A673 (cell line): ENCODE measurements around the gene PPHLN1. TPM values are rescaled to one million over a fixed set of nuclear protein-coding genes. Genes with fewer than 3 reads are reported as not detected.

ENCODE experiments used
- BruUV-seq: library from RNA; stranded (reverse); fragments of 400-500 nt; replicated peaks from 2 replicates; lab custom pipeline; 2021; lab: Mats Ljungman, UMichigan
- CTCF ChIA-PET: fragments of 300-600 bp; sonication (Branson Sonifier 250); formaldehyde crosslinking; loops from one replicate; lab custom pipeline; 2022; ENCODE audit warnings: antibody characterized with exemption; lab: Charles Lee
- POLR2A ChIA-PET: fragments of 300-600 bp; sonication (Branson Sonifier 250); formaldehyde crosslinking; loops from one replicate; lab custom pipeline; 2022; ENCODE audit warnings: antibody characterized with exemption; ENCODE audit not compliant: low non-redundant PET; lab: Charles Lee
- DNase-seq: peaks from one replicate; pipeline ENCODE4 v3.0.0-alpha.2; 2015; ENCODE audit warnings: low spot score
- H3K27ac ChIP-seq: fragments of 200-600 bp; sonication (generic); 2 replicates; pipeline ENCODE4 v1.5.1; 2016; ENCODE audit warnings: mixed run types, low read depth, mild to moderate bottlenecking, mixed read lengths, antibody characterized with exemption, low read length; ENCODE audit not compliant: poor library complexity, severe bottlenecking
- H3K27me3 ChIP-seq: fragments of 200-600 bp; sonication (generic); replicated peaks from 2 replicates; pipeline ENCODE4 v1.6.1; 2017; ENCODE audit warnings: mixed run types, low read depth, mild to moderate bottlenecking, mixed read lengths, antibody characterized with exemption, low read length; ENCODE audit not compliant: insufficient read depth, poor library complexity
- H3K36me3 ChIP-seq: fragments of 200-600 bp; sonication (generic); 2 replicates; pipeline ENCODE4 v1.6.1; 2016; ENCODE audit warnings: mixed run types, mild to moderate bottlenecking, mixed read lengths, antibody characterized with exemption, low read length; ENCODE audit not compliant: insufficient read depth, poor library complexity, severe bottlenecking
- H3K4me1 ChIP-seq: fragments of 200-600 bp; sonication (generic); 2 replicates; pipeline ENCODE4 v1.6.1; 2017; ENCODE audit warnings: mixed run types, mild to moderate bottlenecking, mixed read lengths, antibody characterized with exemption, low read length; ENCODE audit not compliant: insufficient read depth, poor library complexity, severe bottlenecking
- H3K4me3 ChIP-seq: fragments of 200-600 bp; sonication (generic); 2 replicates; pipeline ENCODE4 v1.5.1; 2016; ENCODE audit warnings: low read depth, mixed run types, mild to moderate bottlenecking, mixed read lengths, low read length; ENCODE audit not compliant: poor library complexity, severe bottlenecking
- H3K9me3 ChIP-seq: fragments of 200-600 bp; sonication (generic); 2 replicates; pipeline ENCODE4 v1.6.1; 2016; ENCODE audit warnings: mixed run types, low read depth, mild to moderate bottlenecking, mixed read lengths, antibody characterized with exemption, low read length; ENCODE audit not compliant: poor library complexity, severe bottlenecking
- CTCF ChIP-seq: fragments of 300-800, 200-600 bp; sonication (generic); conservative IDR thresholded peaks from 2 replicates; pipeline ENCODE4 v1.5.1; 2017; ENCODE audit warnings: low read depth, mild to moderate bottlenecking, antibody characterized with exemption, low read length, moderate library complexity, mixed read lengths
- EZH2 ChIP-seq: fragments of 200-600 bp; sonication (generic); IDR thresholded peaks from 2 replicates; pipeline ENCODE4 v1.6.1; 2017; ENCODE audit warnings: borderline replicate concordance, low read depth, mild to moderate bottlenecking, mixed read lengths, antibody characterized with exemption, low read length; ENCODE audit not compliant: poor library complexity, severe bottlenecking
- intact Hi-C: fragments of 100-400 bp; cut with micrococcal nuclease; formaldehyde crosslinking; loops from one replicate; pipeline ENCODE4 v1.10.0; 2022; ENCODE audit not compliant: unreplicated experiment
- total RNA-seq: library from RNA; stranded (reverse); gene quantifications from 2 replicates; pipeline ENCODE4 v1.2.3, GENCODE V29; 2021

The PPHLN1 gene
- total RNA-seq, 1 experiment from 2014 or later: 90.1 TPM

- Histone ChIP-seq H3K27me3 (no peaks in the 10 kb centered on the region), H3K4me1 (peaks cover 22% of the 10 kb centered on the region), H3K27ac (no peak overlapping the region), H3K36me3 (no peaks in the 10 kb centered on the region), H3K4me3 (no peak overlapping the region), H3K9me3 (no peaks in the 10 kb centered on the region)
- CTCF ChIA-PET: no interaction called here
- DNase-seq: no peak
- no TSS peak for BruUV-seq
- intact Hi-C loops: no loop called here
- TF ChIP-seq CTCF: no peak
- no peak for TF ChIP-seq EZH2
- POLR2A ChIA-PET: no interaction called here
Observed at GRCh38 chr12:42473561-42473960, 147.6 kb downstream of the PPHLN1 start.

- BruUV-seq: no TSS peak
- ChIA-PET CTCF (no interaction called here), POLR2A (no interaction called here)
- DNase-seq: no peak
- H3K4me3 ChIP-seq: no peak overlapping the region
- no peaks in the 10 kb centered on the region for H3K27me3 ChIP-seq
- no peaks in the 10 kb centered on the region for H3K36me3 ChIP-seq
- no peak overlapping the region for H3K27ac ChIP-seq
- TF ChIP-seq CTCF: no peak
- no peak for TF ChIP-seq EZH2
- intact Hi-C loops: no loop called here
- peaks cover 14% of the 10 kb centered on the region for H3K4me1 ChIP-seq
- no peaks in the 10 kb centered on the region for H3K9me3 ChIP-seq
Observed at GRCh38 chr12:42474391-42474790, 148.4 kb downstream of the PPHLN1 start.

- ChIA-PET POLR2A (no interaction called here), CTCF (no interaction called here)
- Histone ChIP-seq H3K27ac (no peak overlapping the region), H3K4me3 (no peak overlapping the region), H3K9me3 (no peaks in the 10 kb centered on the region), H3K36me3 (no peaks in the 10 kb centered on the region), H3K4me1 (peaks cover 7% of the 10 kb centered on the region), H3K27me3 (no peaks in the 10 kb centered on the region)
- intact Hi-C loops: no loop called here
- BruUV-seq: no TSS peak
- no peak for DNase-seq
- TF ChIP-seq EZH2: no peak
- no peak for TF ChIP-seq CTCF
Observed at GRCh38 chr12:42475106-42475505, 149.1 kb downstream of the PPHLN1 start.
